Measurements from ENCODE around the gene SLC25A38.

The SLC25A38 gene

GRCh38 chr3:39376959-39377634 lies 6.1 kb upstream of the SLC25A38 start:
- no peak for DNase-seq (ENCODE audit: low spot score)

- DNase-seq (ENCODE audit: low spot score) = no peak
Observed at GRCh38 chr3:39378088-39378487, 5.1 kb upstream of the SLC25A38 start.

GRCh38 chr3:39378957-39379777 lies 4.0 kb upstream of the SLC25A38 start:
- DNase-seq (ENCODE audit: low spot score) = no peak

GRCh38 chr3:39379778-39380155 lies 3.4 kb upstream of the SLC25A38 start:
- no peak for DNase-seq (ENCODE audit: low spot score)

- no peak for DNase-seq (ENCODE audit: low spot score)
Observed at GRCh38 chr3:39381432-39381831, 1.7 kb upstream of the SLC25A38 start.

GRCh38 chr3:39383881-39384664 lies 903 bp downstream of the SLC25A38 start:
- peak; percentile 99 for DNase-seq (ENCODE audit: low spot score)

GRCh38 chr3:39384665-39385000 lies 1.5 kb downstream of the SLC25A38 start:
- no peak for DNase-seq (ENCODE audit: low spot score)

GRCh38 chr3:39385456-39386090 lies 2.4 kb downstream of the SLC25A38 start:
- no peak for DNase-seq (ENCODE audit: low spot score)

GRCh38 chr3:39386318-39386717 lies 3.1 kb downstream of the SLC25A38 start:
- DNase-seq (ENCODE audit: low spot score) = no peak

GRCh38 chr3:39387411-39387975 lies 4.3 kb downstream of the SLC25A38 start:
- DNase-seq (ENCODE audit: low spot score) = no peak

GRCh38 chr3:39388153-39388552 lies 5.0 kb downstream of the SLC25A38 start:
- no peak for DNase-seq (ENCODE audit: low spot score)

GRCh38 chr3:39388741-39389248 lies 5.6 kb downstream of the SLC25A38 start:
- DNase-seq (ENCODE audit: low spot score) = no peak

GRCh38 chr3:39390181-39390580 lies 7.0 kb downstream of the SLC25A38 start:
- DNase-seq (ENCODE audit: low spot score) = no peak

GRCh38 chr3:39396690-39397089 lies 13.5 kb downstream of the SLC25A38 start:
- no peak for DNase-seq (ENCODE audit: low spot score)

GRCh38 chr3:39398700-39399099 lies 15.5 kb downstream of the SLC25A38 start:
- DNase-seq (ENCODE audit: low spot score) = no peak

- no peak for DNase-seq (ENCODE audit: low spot score)
Observed at GRCh38 chr3:39401983-39402382, 18.8 kb downstream of the SLC25A38 start.

GRCh38 chr3:39404943-39405686 lies 21.9 kb downstream of the SLC25A38 start:
- DNase-seq (ENCODE audit: low spot score) = no peak

- DNase-seq (ENCODE audit: low spot score) = no peak
Observed at GRCh38 chr3:39405687-39406367, 22.7 kb downstream of the SLC25A38 start.

GRCh38 chr3:39406368-39407258 lies 23.4 kb downstream of the SLC25A38 start, which contains the start of gene RPSA:
TSS of gene RPSA (plus strand) at chr3:39406720. CDS start at chr3:39407654, 934 bp downstream.
- peak; percentile 97 for DNase-seq (ENCODE audit: low spot score)
